GM18861 (cell line): ENCODE data around the gene OR8D2.
"Not testable (repeated sequence)": the region's sequence is repeated elsewhere in the genome, so short reads cannot be mapped to it uniquely, and the experiment has no call there.

Experiments used
- ATAC-seq: cut with Tn5 transposase; IDR thresholded peaks from one replicate; pipeline ENCODE4 v1.9.1; 2021; ENCODE audit not compliant: unreplicated experiment

Gene OR8D2

DNA sequence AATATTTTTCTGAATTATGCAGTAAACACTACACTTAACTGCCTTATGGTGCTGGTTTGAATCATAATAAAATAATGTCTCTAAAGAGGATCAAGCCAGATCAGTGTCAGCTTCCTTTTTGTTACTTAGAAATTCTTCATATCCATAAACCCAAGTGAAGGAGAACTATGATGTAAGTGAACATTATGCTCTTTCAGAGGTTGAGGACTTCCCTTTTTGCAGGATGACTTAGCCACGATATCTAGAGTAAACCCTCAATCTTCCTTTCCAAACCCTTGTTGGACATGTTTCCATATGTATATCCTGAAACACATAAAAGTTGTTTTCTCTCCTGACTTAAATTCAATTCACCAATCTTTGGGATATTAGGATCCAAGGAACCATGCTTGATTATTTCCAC, 25.3 kb downstream of the OR8D2 start:
- no peak for ATAC-seq

- no peak for ATAC-seq
Measured at GRCh38 chr11:124285610-124286344, 34.2 kb downstream of the OR8D2 start.

GRCh38 chr11:124278261-124278660, 41.7 kb downstream of the OR8D2 start:
- no peak for ATAC-seq

DNA sequence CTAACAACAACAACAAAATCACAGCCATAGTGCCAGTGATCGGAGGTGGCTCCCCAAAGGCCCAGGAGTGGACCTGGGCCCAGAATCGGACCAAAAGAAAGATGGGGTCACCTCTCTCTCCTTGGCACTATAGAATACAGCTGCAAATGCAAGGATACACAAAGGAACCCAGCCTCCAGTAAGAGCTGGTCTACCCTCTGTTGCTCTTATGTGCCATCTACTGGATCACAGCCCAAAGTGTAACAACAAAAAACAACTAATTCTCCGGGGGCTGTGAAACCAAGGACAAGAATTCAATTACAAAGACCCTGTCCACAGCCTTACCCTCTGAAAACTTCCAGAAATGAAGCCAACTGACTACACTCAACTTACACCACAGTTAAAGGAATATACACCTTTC, 42.2 kb downstream of the OR8D2 start:
- no peak for ATAC-seq

GRCh38 chr11:124277207-124277606, 42.8 kb downstream of the OR8D2 start:
- no peak for ATAC-seq

DNA sequence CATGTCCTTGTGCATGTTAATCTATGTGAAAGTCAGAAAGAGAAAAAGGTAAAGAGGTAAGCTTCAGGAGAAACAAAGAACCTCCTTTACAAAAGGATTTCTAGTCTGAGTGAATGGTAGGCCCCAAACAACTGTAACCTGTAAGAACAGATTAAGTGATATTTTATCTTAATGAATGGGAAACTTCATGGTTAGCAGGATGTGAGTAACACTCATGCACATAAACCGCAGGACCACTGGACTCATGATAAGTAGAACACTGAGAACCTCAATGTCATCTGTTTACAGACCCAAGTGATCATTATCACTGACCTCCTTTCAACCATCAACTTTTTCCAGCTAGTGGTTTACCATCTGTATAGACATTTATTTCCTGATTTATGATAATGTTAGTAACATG, 43.9 kb downstream of the OR8D2 start:
- ATAC-seq: no peak

- ATAC-seq: no peak
Measured at GRCh38 chr11:124274000-124274399, 46.0 kb downstream of the OR8D2 start.

DNA sequence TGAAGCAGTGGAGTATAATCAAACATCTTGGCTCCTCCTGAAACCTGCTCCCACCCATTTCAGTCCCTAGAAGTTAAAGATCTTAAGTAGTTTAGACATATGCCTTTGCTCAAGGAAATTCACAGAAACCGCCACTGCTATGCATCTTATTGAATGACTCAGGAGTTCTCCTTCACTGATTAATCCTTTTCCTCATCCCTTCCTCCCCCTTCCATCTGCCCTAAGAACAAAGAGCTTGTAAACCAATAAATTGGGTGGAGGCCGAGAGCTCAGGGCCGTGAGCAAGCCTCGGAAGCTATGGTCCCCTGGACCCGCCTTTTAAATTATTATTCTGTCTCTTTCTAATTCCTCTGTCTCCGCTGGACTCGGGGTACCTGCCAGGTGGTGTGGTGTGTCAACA, 49.1 kb downstream of the OR8D2 start:
- ATAC-seq: not testable (repeated sequence)
